HepG2 (cell line): ENCODE measurements around the gene TUBA4A. TPM values are rescaled to one million over a fixed set of nuclear protein-coding genes. Genes with fewer than 3 reads are reported as not detected.

Source experiments
- ATAC-seq: fragments of 200-7000 bp; cut with Tn5 transposase; 3 replicates; pipeline ENCODE4 v1.9.1; 2020; ENCODE audit warnings: mild to moderate bottlenecking, moderate library complexity
- BruUV-seq: library from RNA; stranded (reverse); fragments of 400-500 nt; replicated peaks from 2 replicates; lab custom pipeline; 2021; lab: Mats Ljungman, UMichigan
- CTCF ChIA-PET: fragments of 300-600 bp; formaldehyde crosslinking; extraction: SDS; loops from one replicate; lab custom pipeline; 2021; ENCODE audit warnings: low total read pairs, inconsistent platforms, low intra/inter-chr PET ratio; lab: Yijun Ruan, JAX
- POLR2A ChIA-PET: fragments of 350-600 bp; sonication (Branson Sonifier 250); formaldehyde crosslinking; loops from one replicate; lab custom pipeline; 2020; ENCODE audit warnings: antibody characterized with exemption, inconsistent platforms; lab: Yijun Ruan, JAX
- DNase-seq: peaks from one replicate; pipeline ENCODE4 v3.0.0-alpha.2; 2015; ENCODE audit warnings: low spot score
- FAIRE-seq: peaks from 3 replicates; lab custom pipeline; 2011; peaks lifted over from hg19 to GRCh38; lab: Jason Lieb, UNC
- H2AFZ ChIP-seq: one replicate; pipeline ENCODE4 v1.6.1; 2011; ENCODE audit warnings: low read length, inconsistent platforms
- H3K27ac ChIP-seq: fragments of 300-600 bp; 3 replicates; pipeline ENCODE4 v1.8.0; 2011; ENCODE audit warnings: mixed run types, mild to moderate bottlenecking, mixed read lengths, low read length, inconsistent platforms; ENCODE audit not compliant: insufficient read depth; ENCODE audit errors: extremely low read length
- H3K27me3 ChIP-seq, 2 experiments: fragments of 200-600 bp in 1 of 2; 2 replicates in 1 of 2; 3 replicates in 1 of 2; pipeline versions ENCODE4 v1.6.0 to v1.8.0; 2011; ENCODE audit warnings: low read length in 2 of 2, mild to moderate bottlenecking in 2 of 2, moderate library complexity in 2 of 2, inconsistent platforms in 1 of 2; ENCODE audit not compliant: insufficient read depth in 2 of 2, control insufficient read depth in 1 of 2
- H3K36me3 ChIP-seq, 2 experiments: fragments of 200-600 bp in 1 of 2; replicated peaks in 1 of 2; 2 replicates in 1 of 2; 3 replicates in 1 of 2; pipeline versions ENCODE4 v1.5.1 to v1.8.0; 2011; ENCODE audit warnings: low read length in 2 of 2, inconsistent platforms in 1 of 2; ENCODE audit not compliant: insufficient read depth in 2 of 2, control insufficient read depth in 1 of 2
- H3K4me1 ChIP-seq: 2 replicates; pipeline ENCODE4 v1.5.1; 2012; ENCODE audit warnings: low read length, inconsistent platforms; ENCODE audit not compliant: insufficient read depth
- H3K4me2 ChIP-seq: 2 replicates; pipeline ENCODE4 v1.6.0; 2011; ENCODE audit warnings: low read depth, low read length, inconsistent platforms
- H3K4me3 ChIP-seq, 3 experiments: fragments of 200-600 bp in 1 of 3; sonication (generic), shearing (Covaris generic) in 1 of 3; replicated peaks in 1 of 3; 2 replicates each; pipeline ENCODE4 v1.5.1; 2011 to 2016; ENCODE audit warnings: low read length in 3 of 3, inconsistent platforms in 2 of 3, low read depth in 2 of 3, mild to moderate bottlenecking in 2 of 3, control low read depth in 1 of 3, mixed read lengths in 1 of 3; ENCODE audit not compliant: insufficient read depth in 1 of 3
- H3K79me2 ChIP-seq: one replicate; pipeline ENCODE4 v1.6.1; 2011; ENCODE audit warnings: low read length, inconsistent platforms; ENCODE audit not compliant: insufficient read depth
- H3K9ac ChIP-seq: 2 replicates; pipeline ENCODE4 v1.6.0; 2011; ENCODE audit warnings: mild to moderate bottlenecking, low read depth, low read length, inconsistent platforms; ENCODE audit not compliant: insufficient read depth
- H3K9me3 ChIP-seq: 2 replicates; pipeline ENCODE4 v1.5.1; 2012; ENCODE audit warnings: mild to moderate bottlenecking, low read length
- H4K20me1 ChIP-seq: 2 replicates; pipeline ENCODE4 v1.6.0; 2011; ENCODE audit warnings: inconsistent platforms, mild to moderate bottlenecking, low read length, moderate library complexity; ENCODE audit not compliant: insufficient read depth
- HNF1B ChIP-seq: sonication (generic); formaldehyde crosslinking; IDR thresholded peaks from 2 replicates; pipeline ENCODE4 v1.5.1; 2020; ENCODE audit warnings: mild to moderate bottlenecking, moderate library complexity, missing genetic modification reagents
- MED13 ChIP-seq: sonication (generic); formaldehyde crosslinking; IDR thresholded peaks from 2 replicates; pipeline ENCODE4 v1.5.0; 2020; ENCODE audit warnings: missing genetic modification reagents
- MEIS2 ChIP-seq: sonication (generic); formaldehyde crosslinking; IDR thresholded peaks from 2 replicates; pipeline ENCODE4 v1.9.0; 2021; ENCODE audit warnings: mild to moderate bottlenecking, missing genetic modification reagents
- MIXL1 ChIP-seq: IDR thresholded peaks from 2 replicates; pipeline ENCODE4 v1.6.1; 2016
- MTA1 ChIP-seq: sonication (generic); formaldehyde crosslinking; IDR thresholded peaks from 2 replicates; pipeline ENCODE4 v1.4.0; 2020; ENCODE audit warnings: missing genetic modification reagents, mild to moderate bottlenecking, borderline replicate concordance
- NR2F6 ChIP-seq, 2 experiments: IDR thresholded peaks; 2 replicates each; pipeline ENCODE4 v1.6.1; 2016; ENCODE audit warnings: antibody characterized with exemption in 1 of 2, mild to moderate bottlenecking in 1 of 2
- SIX1 ChIP-seq: sonication (generic); formaldehyde crosslinking; IDR thresholded peaks from 2 replicates; pipeline ENCODE4 v1.4.0; 2020; ENCODE audit warnings: missing genetic modification reagents, borderline replicate concordance
- THRA ChIP-seq: sonication (generic); formaldehyde crosslinking; IDR thresholded peaks from 2 replicates; pipeline ENCODE4 v1.4.0; 2020; ENCODE audit warnings: missing genetic modification reagents, borderline replicate concordance
- ZFP91 ChIP-seq: sonication (generic); formaldehyde crosslinking; IDR thresholded peaks from 2 replicates; pipeline ENCODE4 v1.9.0; 2022; ENCODE audit warnings: missing genetic modification reagents, mild to moderate bottlenecking, borderline replicate concordance
- ZNF230 ChIP-seq: sonication (generic); formaldehyde crosslinking; IDR thresholded peaks from 2 replicates; pipeline ENCODE4 v1.4.0; 2020; ENCODE audit warnings: mild to moderate bottlenecking, missing genetic modification reagents
- ZNF296 ChIP-seq: sonication (generic); formaldehyde crosslinking; conservative IDR thresholded peaks from 2 replicates; pipeline ENCODE4 v1.5.0; 2020; ENCODE audit warnings: mild to moderate bottlenecking, missing genetic modification reagents
- ZNF33A ChIP-seq: sonication (generic); formaldehyde crosslinking; IDR thresholded peaks from 2 replicates; pipeline ENCODE4 v1.5.1; 2020; ENCODE audit warnings: missing genetic modification reagents, mild to moderate bottlenecking, moderate library complexity, borderline replicate concordance
- ZNF383 ChIP-seq: sonication (generic); formaldehyde crosslinking; IDR thresholded peaks from 2 replicates; pipeline ENCODE4 v1.4.0; 2020; ENCODE audit warnings: missing genetic modification reagents, mild to moderate bottlenecking, borderline replicate concordance
- ZNF512B ChIP-seq: sonication (generic); formaldehyde crosslinking; IDR thresholded peaks from 2 replicates; pipeline ENCODE4 v1.5.1; 2020; ENCODE audit warnings: missing genetic modification reagents, mild to moderate bottlenecking, borderline replicate concordance
- whole genome bisulfite sequencing: methylation state at CpG from one replicate; pipeline ENCODE4 v1.1.6; 2017; ENCODE audit warnings: low lambda C conversion rate; 5-methylcytosine and 5-hydroxymethylcytosine counted together
- in situ Hi-C: cut with HindIII; loops from 2 replicates; pipeline ENCODE4 v1.10.0; 2017; ENCODE audit warnings: low pct_unique_long_range_greater_than_20kb; ENCODE audit not compliant: extremely low pct_ligation_motif_present
- intact Hi-C: fragments of 100-400 bp; cut with micrococcal nuclease; formaldehyde crosslinking; loops from one replicate; pipeline ENCODE4 v1.10.0; 2022; ENCODE audit not compliant: unreplicated experiment
- polyA plus RNA-seq, 8 experiments: library from polyadenylated mRNA; depleted of rRNA in 3 of 8; stranded (reverse) in 7 of 8; unstranded in 1 of 8; fragments of >200 nt; fragmentation: Illumina TruSeq in 4 of 8; extraction: Trizol in 4 of 8; gene quantifications; 2 replicates each; pipeline versions ENCODE4 v1.2.1 to v1.2.3, GENCODE V29; 2011 to 2016; ENCODE audit warnings: low read depth in 4 of 8, missing spikeins in 1 of 8, mixed read lengths in 1 of 8; ENCODE audit not compliant: insufficient read depth in 1 of 8
- total RNA-seq, 5 experiments: library from RNA; depleted of rRNA; stranded (reverse); fragments of >200 nt; fragmentation: Illumina TruSeq; extraction: Trizol; gene quantifications; 2 replicates each; pipeline ENCODE4 v1.2.3, GENCODE V29; 2016; ENCODE audit warnings: low read depth in 1 of 5

The TUBA4A gene
- total and polyA plus RNA-seq, 2 of the 13 experiments (the other 11 are each of a cell fraction or from before 2014, with no cell fraction given) = 1.3 to 12.7 TPM

GRCh38 chr2:219270055-219270372 lies 16.3 kb upstream of the TUBA4A start (continued):
- TF ChIP-seq HNF1B (peak; percentile 60; the same call in 1 of the 2 replicates), ZNF383 (CRISPR knock-in tag) (peak; percentile 68; the same call in 1 of the 2 replicates), ZNF230 (CRISPR knock-in tag) (0 out of 2 replicates have a peak, but pooled peaks have one; percentile 13)

GRCh38 chr2:219269362-219270054 lies 15.8 kb upstream of the TUBA4A start:
- Histone ChIP-seq H2AFZ (no peak overlapping the region), H3K27ac (peak overlapping the region; percentile 3), H3K36me3 (no peaks in the 10 kb centered on the region), H3K4me3 (0 out of 6 replicates have a peak overlapping the region, but pooled peaks of 1 of the 3 experiments have one; percentile 29), H3K9me3 (no peaks in the 10 kb centered on the region), H3K27me3 (peaks cover 2 to 24% of the 10 kb centered on the region in 2 experiments; a peak in 3 of 5 replicates), H3K4me2 (peak overlapping the region; percentile 52), H3K9ac (no peak overlapping the region), H4K20me1 (no peaks in the 10 kb centered on the region), H3K4me1 (peaks cover 37% of the 10 kb centered on the region), H3K79me2 (no peaks in the 10 kb centered on the region)
- ChIA-PET POLR2A (interaction anchor here (0.9 to 2.1 kb wide), 12 partner anchors 8 to 118 kb away, joined by 3 to 22 read pairs (median 4); partner anchors contain the start of genes ANKZF1, ATG9A, DNAJB2 and DNPEP), CTCF (no interaction called here)
- peak; percentile 76 for ATAC-seq
- no TSS peak for BruUV-seq
- 10% methylated on average over 6 of the region's 8 CpGs for WGBS
- DNase-seq = peak; percentile 54
- intact Hi-C loops = no loop called here
- FAIRE-seq = peak; percentile 57
- in situ Hi-C loops = no loop called here
- TF ChIP-seq MED13 (CRISPR knock-in tag) = no peak
- no peak for TF ChIP-seq ZNF512B (CRISPR knock-in tag)
- no peak for TF ChIP-seq ZNF33A (CRISPR knock-in tag)
- TF ChIP-seq ZFP91 = peak; percentile 57; the same call in 1 of the 2 replicates
- TF ChIP-seq MEIS2 = no peak
- no peak for TF ChIP-seq ZNF296 (CRISPR knock-in tag)
- no peak for TF ChIP-seq MIXL1 (CRISPR knock-in tag)
- no peak for TF ChIP-seq NR2F6 (IDR thresholded peaks at IDR 0.05)
- no peak for TF ChIP-seq NR2F6 (CRISPR knock-in tag; IDR thresholded peaks at IDR 0.05)
- no peak for TF ChIP-seq SIX1
- no peak for TF ChIP-seq MTA1 (CRISPR knock-in tag)
- TF ChIP-seq THRA = peak; percentile 85; the same call in 1 of the 2 replicates
